ENCODE measurements around the gene ETAA1.

Gene ETAA1

DNA sequence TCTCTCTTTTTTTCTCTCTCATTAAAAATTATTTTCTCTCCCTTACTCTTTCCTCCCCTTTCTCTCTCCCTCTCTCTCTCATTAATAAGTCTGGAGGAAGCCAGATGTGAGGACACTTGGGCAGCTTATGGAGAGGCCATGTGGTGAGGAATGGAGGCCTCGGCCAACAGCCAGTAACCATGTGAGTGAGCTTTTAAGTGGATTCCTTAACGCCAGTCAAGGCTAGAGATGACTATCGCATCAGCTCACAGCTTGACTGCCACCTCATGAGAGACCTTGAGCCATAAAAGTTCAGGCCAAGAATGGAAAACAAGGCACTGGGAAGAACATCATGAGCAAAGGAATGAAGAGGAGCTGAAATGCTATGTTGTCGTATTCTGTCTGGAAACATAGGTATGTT is 39.1 kb downstream of the ETAA1 start:
- no peak for DNase-seq
- intact Hi-C loops (cut with DNase I): no loop called here

DNA sequence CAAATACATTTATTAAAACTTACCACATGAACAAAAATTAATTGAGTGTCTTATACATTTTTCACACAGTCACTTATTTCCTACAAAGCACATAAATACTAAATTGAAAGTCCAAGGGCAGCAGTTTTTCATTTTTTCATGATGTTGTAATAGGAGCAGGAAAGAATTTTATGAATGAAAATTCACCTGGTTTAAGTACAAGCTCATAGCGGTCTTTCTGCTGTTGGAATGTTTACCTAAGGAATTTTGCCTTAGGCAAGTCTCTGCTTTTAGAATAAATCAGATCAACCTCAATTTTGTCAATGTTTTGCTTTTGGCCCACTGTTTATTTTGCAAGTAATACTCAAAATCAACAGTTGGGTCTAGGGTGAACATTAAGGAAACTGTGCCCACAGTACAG is 40.0 kb downstream of the ETAA1 start:
- intact Hi-C loops (cut with DNase I): no loop called here
- DNase-seq: no peak

DNA sequence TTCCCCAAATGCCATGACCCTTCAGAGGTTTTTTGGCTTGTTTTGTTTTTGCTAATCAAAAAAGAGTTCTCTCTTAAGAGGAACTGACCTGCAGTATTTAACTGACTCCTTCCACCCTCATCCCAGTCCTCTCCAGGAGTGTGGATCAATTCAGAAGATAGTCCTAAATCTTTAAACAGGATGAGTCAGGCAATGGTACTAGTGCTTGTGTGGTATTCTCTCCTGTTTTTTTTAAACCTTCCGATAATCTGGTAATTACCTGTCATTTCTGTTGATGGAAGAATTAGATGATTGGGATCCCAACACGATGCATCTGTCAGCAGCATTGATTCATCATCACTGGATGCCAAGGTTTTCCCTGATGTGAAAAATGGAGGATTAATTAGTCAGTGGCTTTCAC is 41.2 kb downstream of the ETAA1 start:
- DNase-seq: no peak
- intact Hi-C loops (cut with DNase I): no loop called here

GRCh38 chr2:67445652-67446268 is 48.6 kb downstream of the ETAA1 start:
- intact Hi-C loops (cut with DNase I): no loop called here
- no peak for DNase-seq

- no peak for DNase-seq
- intact Hi-C loops (cut with DNase I): no loop called here
These were observed 49.4 kb downstream of the ETAA1 start for GRCh38 chr2:67446491-67446911.

- intact Hi-C loops (cut with DNase I): no loop called here
- no peak for DNase-seq
These were observed 51.5 kb downstream of the ETAA1 start for GRCh38 chr2:67448648-67449047.

GRCh38 chr2:67451086-67451832 is 54.1 kb downstream of the ETAA1 start:
- DNase-seq: no peak
- intact Hi-C loops (cut with DNase I): no loop called here

DNA sequence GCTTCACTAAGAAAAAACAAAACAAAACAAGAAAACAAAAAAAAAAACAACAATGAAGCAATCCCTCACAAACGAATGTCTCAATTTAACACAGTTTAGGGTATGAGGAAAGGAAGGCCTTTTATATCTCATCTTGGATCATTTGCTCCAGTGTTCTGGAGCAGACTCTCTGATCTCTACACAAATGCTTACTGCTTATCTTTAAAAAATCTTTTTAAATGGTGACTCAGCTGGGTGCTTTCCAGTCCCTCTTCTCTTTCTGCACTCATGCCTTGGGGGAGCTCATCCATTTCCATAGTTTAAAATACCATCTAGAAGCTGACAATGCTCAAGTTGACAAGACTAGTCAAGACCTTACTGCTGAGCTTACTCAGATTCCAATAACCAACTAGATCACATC is 56.2 kb downstream of the ETAA1 start:
- intact Hi-C loops (cut with DNase I): no loop called here
- no peak for DNase-seq

DNA sequence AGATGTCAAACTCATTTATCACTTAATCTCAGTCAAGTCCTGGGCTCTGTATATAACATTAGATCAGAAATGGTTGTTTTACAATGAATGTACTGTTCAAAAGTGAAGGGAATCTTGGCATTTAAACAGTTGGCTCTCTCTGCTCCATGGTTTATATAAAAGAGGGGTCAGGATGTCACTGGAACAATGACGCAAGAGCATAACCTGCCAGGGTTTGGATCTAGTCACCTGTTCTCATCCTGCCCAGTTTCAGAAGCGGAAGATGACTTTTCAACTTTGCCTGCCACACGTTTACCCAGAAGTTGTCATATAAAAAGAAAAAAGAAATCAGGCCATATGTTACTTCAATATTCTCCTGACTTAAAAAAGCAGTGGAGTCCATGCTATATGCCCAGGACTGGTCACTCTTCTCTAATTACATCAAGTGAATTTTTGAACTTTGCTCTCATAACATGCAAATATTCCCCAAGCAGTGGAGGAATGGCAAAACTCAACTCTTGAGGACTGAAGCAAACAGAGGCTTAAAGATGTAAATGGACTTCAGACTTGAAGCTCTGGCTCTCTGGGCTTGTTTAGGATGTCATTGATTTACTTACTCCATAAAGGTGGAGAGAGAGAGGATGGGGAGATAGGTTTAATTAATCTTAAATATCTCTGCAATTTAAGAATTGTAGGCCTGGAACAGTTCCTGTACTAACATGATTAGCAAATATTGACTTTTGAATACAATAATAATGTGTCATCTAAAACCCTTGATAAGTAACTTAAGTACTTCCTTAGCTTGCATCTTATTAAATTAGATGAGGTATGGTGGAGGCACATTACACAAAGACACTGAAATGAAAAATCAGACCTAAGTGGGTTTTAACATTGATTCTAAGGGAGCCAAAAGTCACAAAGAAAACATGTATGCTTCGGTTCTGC is 58.3 kb downstream of the ETAA1 start:
- intact Hi-C loops (cut with DNase I): no loop called here
- DNase-seq: no peak

DNA sequence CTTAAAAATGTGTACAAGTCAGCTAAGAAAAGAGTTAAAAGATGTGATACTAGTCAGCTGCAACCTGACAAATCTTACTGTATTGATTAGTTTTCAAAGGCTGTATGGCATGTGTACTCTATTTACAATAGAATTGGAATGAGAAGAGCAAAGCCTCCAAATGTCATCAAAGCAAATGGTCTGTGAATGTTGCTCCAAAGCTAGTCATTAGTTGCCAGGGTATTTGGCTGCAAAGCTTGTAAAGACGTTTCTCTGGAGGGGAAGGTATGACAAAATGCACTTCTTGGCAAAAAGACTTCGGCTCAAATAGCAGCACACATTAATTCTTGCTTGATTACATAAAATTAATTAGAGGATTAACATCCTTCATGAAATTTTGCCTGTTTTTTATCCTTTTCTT is 59.3 kb downstream of the ETAA1 start:
- DNase-seq: no peak
- intact Hi-C loops (cut with DNase I): no loop called here

DNA sequence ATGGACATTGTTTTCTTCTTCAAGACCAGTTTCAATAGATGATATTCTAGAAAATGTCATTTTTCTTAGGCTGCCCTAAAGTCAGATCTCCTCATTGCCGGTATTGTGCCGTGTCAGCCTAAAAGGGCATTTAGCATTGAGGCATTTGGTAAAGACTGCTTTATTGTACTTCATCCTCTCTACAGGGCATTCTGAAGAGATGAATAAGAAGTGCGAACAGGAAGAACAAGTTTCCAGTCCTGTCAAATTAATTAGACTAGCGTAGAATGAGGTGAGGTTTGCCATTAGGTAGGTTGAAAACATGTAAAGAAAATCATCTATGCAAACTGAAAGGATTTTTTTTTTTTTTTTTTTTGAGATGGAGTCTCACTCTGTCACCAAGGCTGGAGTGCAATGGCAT is 60.6 kb downstream of the ETAA1 start:
- no peak for DNase-seq
- intact Hi-C loops (cut with DNase I): no loop called here

DNA sequence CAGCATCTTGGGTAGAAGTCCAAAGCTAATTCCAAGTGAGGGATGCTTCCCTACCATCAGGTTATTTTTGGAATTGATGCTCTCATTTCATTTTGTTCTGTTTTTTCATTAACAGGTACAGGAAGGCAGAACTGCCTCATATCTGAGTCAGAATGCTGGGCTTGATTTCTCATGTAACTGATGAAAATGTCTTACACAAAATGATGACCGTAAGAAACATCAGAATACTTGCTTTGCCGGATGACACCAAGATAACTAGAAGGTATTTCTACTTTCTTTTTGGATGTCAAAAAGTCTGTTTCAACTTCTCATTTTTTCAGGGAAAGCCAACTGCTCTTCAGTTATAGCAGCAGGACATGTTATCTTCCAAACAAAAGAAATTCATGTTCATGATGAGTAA is 62.6 kb downstream of the ETAA1 start:
- intact Hi-C loops (cut with DNase I): no loop called here
- DNase-seq: no peak

Measured in posterior cingulate gyrus (tissue), 11 donors.